ENCODE data around the gene CDH12. TPM values are rescaled to one million over a fixed set of nuclear protein-coding genes. Genes with fewer than 3 reads are reported as not detected.

Gene CDH12
- total RNA-seq, 1 experiment from 2014 or later: not detected

DNA sequence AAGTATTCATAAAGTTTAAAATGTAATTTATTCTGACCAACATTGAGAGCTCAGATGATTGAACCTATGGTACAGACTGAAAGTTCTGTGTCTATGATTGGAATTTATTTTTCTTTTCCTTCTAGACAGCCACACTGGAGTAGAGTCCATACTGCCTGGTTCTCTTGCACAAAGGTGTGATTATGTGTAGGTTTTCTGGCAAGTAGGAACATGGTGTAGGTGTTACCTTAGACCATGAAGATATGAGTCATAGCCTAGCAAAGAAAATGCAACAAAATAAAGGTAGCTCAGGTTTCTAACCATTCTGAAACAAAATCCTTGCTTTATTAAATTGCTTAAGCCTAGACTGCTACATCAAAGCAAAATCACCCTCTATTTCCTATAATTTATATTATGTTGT is 143.4 kb downstream of the CDH12 start (continued):
- TF ChIP-seq, protein P1, sequence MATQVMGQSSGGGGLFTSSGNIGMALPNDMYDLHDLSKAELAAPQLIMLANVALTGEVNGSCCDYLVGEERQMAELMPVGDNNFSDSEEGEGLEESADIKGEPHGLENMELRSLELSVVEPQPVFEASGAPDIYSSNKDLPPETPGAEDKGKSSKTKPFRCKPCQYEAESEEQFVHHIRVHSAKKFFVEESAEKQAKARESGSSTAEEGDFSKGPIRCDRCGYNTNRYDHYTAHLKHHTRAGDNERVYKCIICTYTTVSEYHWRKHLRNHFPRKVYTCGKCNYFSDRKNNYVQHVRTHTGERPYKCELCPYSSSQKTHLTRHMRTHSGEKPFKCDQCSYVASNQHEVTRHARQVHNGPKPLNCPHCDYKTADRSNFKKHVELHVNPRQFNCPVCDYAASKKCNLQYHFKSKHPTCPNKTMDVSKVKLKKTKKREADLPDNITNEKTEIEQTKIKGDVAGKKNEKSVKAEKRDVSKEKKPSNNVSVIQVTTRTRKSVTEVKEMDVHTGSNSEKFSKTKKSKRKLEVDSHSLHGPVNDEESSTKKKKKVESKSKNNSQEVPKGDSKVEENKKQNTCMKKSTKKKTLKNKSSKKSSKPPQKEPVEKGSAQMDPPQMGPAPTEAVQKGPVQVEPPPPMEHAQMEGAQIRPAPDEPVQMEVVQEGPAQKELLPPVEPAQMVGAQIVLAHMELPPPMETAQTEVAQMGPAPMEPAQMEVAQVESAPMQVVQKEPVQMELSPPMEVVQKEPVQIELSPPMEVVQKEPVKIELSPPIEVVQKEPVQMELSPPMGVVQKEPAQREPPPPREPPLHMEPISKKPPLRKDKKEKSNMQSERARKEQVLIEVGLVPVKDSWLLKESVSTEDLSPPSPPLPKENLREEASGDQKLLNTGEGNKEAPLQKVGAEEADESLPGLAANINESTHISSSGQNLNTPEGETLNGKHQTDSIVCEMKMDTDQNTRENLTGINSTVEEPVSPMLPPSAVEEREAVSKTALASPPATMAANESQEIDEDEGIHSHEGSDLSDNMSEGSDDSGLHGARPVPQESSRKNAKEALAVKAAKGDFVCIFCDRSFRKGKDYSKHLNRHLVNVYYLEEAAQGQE (IDR thresholded peaks at IDR 0.05; ENCODE audit: low read depth): no peak
- TF ChIP-seq RAD21 (IDR thresholded peaks at IDR 0.05; ENCODE audit: low read depth): no peak
- TF ChIP-seq ZNF274 (IDR thresholded peaks at IDR 0.05; ENCODE audit: low read depth, low read length): no peak
- TF ChIP-seq, protein P2, sequence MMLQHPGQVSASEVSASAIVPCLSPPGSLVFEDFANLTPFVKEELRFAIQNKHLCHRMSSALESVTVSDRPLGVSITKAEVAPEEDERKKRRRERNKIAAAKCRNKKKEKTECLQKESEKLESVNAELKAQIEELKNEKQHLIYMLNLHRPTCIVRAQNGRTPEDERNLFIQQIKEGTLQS (IDR thresholded peaks at IDR 0.05): no peak
- TF ChIP-seq SP1 (IDR thresholded peaks at IDR 0.05; ENCODE audit: low read depth): no peak
- no peak for TF ChIP-seq CEBPB (IDR thresholded peaks at IDR 0.05; ENCODE audit: low read depth)
- no peak for TF ChIP-seq SRF (IDR thresholded peaks at IDR 0.05; ENCODE audit: low read depth)

DNA sequence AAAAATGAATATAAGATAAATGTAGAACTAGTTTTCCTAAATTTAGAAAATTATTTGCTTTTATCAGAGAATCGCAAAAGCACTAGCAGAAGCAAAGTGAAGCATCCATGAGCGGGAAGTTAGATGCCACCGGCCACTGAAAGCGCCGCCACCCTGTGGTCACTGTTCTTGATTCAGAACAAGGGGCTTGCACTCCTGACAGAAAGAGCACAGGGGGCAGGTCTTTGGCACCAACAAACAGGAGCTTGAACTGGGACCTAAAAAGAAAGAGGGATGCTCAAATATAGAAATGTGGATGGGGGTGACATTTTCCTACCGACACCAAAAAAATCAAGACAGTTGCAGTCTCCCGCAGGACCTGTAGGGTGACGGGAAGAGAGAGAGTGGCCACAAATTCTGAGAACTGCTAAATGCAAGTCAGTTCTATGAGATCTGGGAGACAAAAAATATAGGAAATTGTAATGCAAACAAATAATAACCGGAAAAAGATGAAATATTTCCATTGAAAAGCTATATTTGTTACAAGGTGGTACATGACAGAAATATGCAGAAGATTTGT is 144.3 kb downstream of the CDH12 start:
- no peak for TF ChIP-seq FOSL1 (IDR thresholded peaks at IDR 0.05; ENCODE audit: low read depth)
- TF ChIP-seq ZFX (IDR thresholded peaks at IDR 0.05): no peak
- TF ChIP-seq SP1 (IDR thresholded peaks at IDR 0.05; ENCODE audit: low read depth): no peak
- TF ChIP-seq JUND (IDR thresholded peaks at IDR 0.05): no peak
- no peak for TF ChIP-seq CEBPB (IDR thresholded peaks at IDR 0.05; ENCODE audit: low read depth)
- TF ChIP-seq EZH2phosphoT487 (IDR thresholded peaks at IDR 0.05; ENCODE audit: borderline replicate concordance): no peak
- no peak for TF ChIP-seq TCF7L2 (IDR thresholded peaks at IDR 0.05; ENCODE audit: borderline replicate concordance, extremely low read depth, insufficient read depth, insufficient read length)
- TF ChIP-seq, protein P3, sequence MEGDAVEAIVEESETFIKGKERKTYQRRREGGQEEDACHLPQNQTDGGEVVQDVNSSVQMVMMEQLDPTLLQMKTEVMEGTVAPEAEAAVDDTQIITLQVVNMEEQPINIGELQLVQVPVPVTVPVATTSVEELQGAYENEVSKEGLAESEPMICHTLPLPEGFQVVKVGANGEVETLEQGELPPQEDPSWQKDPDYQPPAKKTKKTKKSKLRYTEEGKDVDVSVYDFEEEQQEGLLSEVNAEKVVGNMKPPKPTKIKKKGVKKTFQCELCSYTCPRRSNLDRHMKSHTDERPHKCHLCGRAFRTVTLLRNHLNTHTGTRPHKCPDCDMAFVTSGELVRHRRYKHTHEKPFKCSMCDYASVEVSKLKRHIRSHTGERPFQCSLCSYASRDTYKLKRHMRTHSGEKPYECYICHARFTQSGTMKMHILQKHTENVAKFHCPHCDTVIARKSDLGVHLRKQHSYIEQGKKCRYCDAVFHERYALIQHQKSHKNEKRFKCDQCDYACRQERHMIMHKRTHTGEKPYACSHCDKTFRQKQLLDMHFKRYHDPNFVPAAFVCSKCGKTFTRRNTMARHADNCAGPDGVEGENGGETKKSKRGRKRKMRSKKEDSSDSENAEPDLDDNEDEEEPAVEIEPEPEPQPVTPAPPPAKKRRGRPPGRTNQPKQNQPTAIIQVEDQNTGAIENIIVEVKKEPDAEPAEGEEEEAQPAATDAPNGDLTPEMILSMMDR (IDR thresholded peaks at IDR 0.05 in 2 of 3, conservative IDR thresholded peaks at IDR 0.05 in 1 of 3; ENCODE audit: borderline replicate concordance in 1 of 3, insufficient read depth in 1 of 3, low read depth in 2 of 3, low read length in 2 of 3): no peak
- TF ChIP-seq CBX3 (IDR thresholded peaks at IDR 0.05; ENCODE audit: low read depth): no peak
- TF ChIP-seq ZNF274 (IDR thresholded peaks at IDR 0.05; ENCODE audit: low read depth, low read length): no peak
- TF ChIP-seq RAD21 (IDR thresholded peaks at IDR 0.05; ENCODE audit: low read depth): no peak
- TF ChIP-seq, protein P1 (IDR thresholded peaks at IDR 0.05; ENCODE audit: low read depth): no peak
- peaks cover 10 to 19% of the 10 kb centered on the region in 2 experiments; a peak in 2 of 4 replicates for H3K9me3 ChIP-seq (ENCODE audit: control insufficient read depth in 1 of 2, insufficient read depth in 1 of 2, low read depth in 1 of 2, low read length in 2 of 2)
- H3K9ac ChIP-seq (ENCODE audit: low read length): no peak overlapping the region
- no peaks in the 10 kb centered on the region for H3K27me3 ChIP-seq (ENCODE audit: insufficient read depth, low read length)
- H4K20me1 ChIP-seq (ENCODE audit: insufficient read depth): no peaks in the 10 kb centered on the region
- H3K9me2 ChIP-seq (ENCODE audit: insufficient read depth): no peaks in the 10 kb centered on the region
- H2AFZ ChIP-seq (ENCODE audit: low read depth, low read length, poor library complexity, severe bottlenecking): no peak overlapping the region
- H3K4me3 ChIP-seq (replicated peaks in 1 of 2; ENCODE audit: low read depth in 1 of 2, low read length in 2 of 2): no peak overlapping the region
- H3K4me2 ChIP-seq (ENCODE audit: low read length): no peak overlapping the region
- RAD21 ChIA-PET (ENCODE audit: low non-redundant PET in 1 of 2, low total read pairs in 2 of 2, uncharacterized antibody in 2 of 2, unreplicated experiment in 2 of 2): no interaction called here
- POLR2A ChIA-PET: no interaction called here
- H3K36me3 ChIP-seq (ENCODE audit: control insufficient read depth in 1 of 2, insufficient read depth in 2 of 2, low read length in 2 of 2): no peaks in the 10 kb centered on the region
- BruUV-seq (replicated peaks): no TSS peak
- no peaks in the 10 kb centered on the region for H3K4me1 ChIP-seq (ENCODE audit: control insufficient read depth in 1 of 2, insufficient read depth in 2 of 2, low read length in 2 of 2)
- ATAC-seq (no peak), DNase-seq (ENCODE audit: low read depth, low spot score) (no peak)
- no peak overlapping the region for H3K27ac ChIP-seq (ENCODE audit: low read depth, low read length)
- intact Hi-C loops (cut with micrococcal nuclease): no loop called here
- no peaks in the 10 kb centered on the region for H3K79me2 ChIP-seq (ENCODE audit: insufficient read depth, low read length)
- CTCF ChIA-PET: no interaction called here
